ENCODE results near the gene SETD9. TPM values are rescaled to one million over a fixed set of nuclear protein-coding genes. Genes with fewer than 3 reads are reported as not detected.

The SETD9 gene
- total and polyA plus RNA-seq, 2 of the 13 experiments (the other 11 are each of a cell fraction or from before 2014, with no cell fraction given), result 4.8 to 17.8 TPM

GRCh38 chr5:56909294-56910209 is at the start of gene SETD9 (continued):
- TF ChIP-seq ZNF33A (CRISPR knock-in tag; IDR thresholded peaks at IDR 0.05; ENCODE audit: borderline replicate concordance), result 0 out of 2 replicates have a peak, but pooled peaks have one; percentile 33
- TF ChIP-seq KDM5B (CRISPR knock-in tag; IDR thresholded peaks at IDR 0.05; ENCODE audit: borderline replicate concordance), result peak; percentile 91; the same call in 1 of the 2 replicates
- peak; percentile 41; the same call in 1 of the 2 replicates for TF ChIP-seq ZNF451 (CRISPR knock-in tag; IDR thresholded peaks at IDR 0.05)
- no peak for TF ChIP-seq PAWR (CRISPR knock-in tag; IDR thresholded peaks at IDR 0.05; ENCODE audit: borderline replicate concordance)
- TF ChIP-seq MAX (IDR thresholded peaks at IDR 0.05), result peak; percentile 89
- TF ChIP-seq SOX5 (CRISPR knock-in tag; IDR thresholded peaks at IDR 0.05; ENCODE audit: borderline replicate concordance), result peak; percentile 7; the same call in 1 of the 2 replicates
- peak; percentile 60; the same call in 1 of the 2 replicates for TF ChIP-seq ZNF329 (CRISPR knock-in tag; IDR thresholded peaks at IDR 0.05; ENCODE audit: low read depth)
- TF ChIP-seq FOXA1 (IDR thresholded peaks at IDR 0.05), result no peak
- peak; percentile 1; the same call in 1 of the 2 replicates for TF ChIP-seq FOXA1 (CRISPR knock-in tag; IDR thresholded peaks at IDR 0.05)
- peak; percentile 74; the same call in 1 of the 3 replicates for TF ChIP-seq MXI1 (IDR thresholded peaks at IDR 0.05; ENCODE audit: borderline replicate concordance, low read depth, low read length)
- TF ChIP-seq MATR3 (CRISPR knock-in tag; IDR thresholded peaks at IDR 0.05), result no peak
- TF ChIP-seq MTA1 (CRISPR knock-in tag; IDR thresholded peaks at IDR 0.05; ENCODE audit: borderline replicate concordance), result no peak
- peak; percentile 44; the same call in 1 of the 2 replicates for TF ChIP-seq DR1 (CRISPR knock-in tag; IDR thresholded peaks at IDR 0.05)
- no peak for TF ChIP-seq ISX (CRISPR knock-in tag; conservative IDR thresholded peaks at IDR 0.05)
- no peak for TF ChIP-seq SETDB1 (CRISPR knock-in tag; IDR thresholded peaks at IDR 0.05; ENCODE audit: borderline replicate concordance)
- 0 out of 2 replicates have a peak, but pooled peaks have one; percentile 38 for TF ChIP-seq SMAD3 (CRISPR knock-in tag; IDR thresholded peaks at IDR 0.05)
- peak; percentile 39 for TF ChIP-seq IKZF4 (CRISPR knock-in tag; IDR thresholded peaks at IDR 0.05; ENCODE audit: borderline replicate concordance, low read depth, not compliant biosample characterization)
- no peak; the same call in 1 of the 2 replicates for TF ChIP-seq ZFP90 (CRISPR knock-in tag; IDR thresholded peaks at IDR 0.05; ENCODE audit: borderline replicate concordance)
- no peak for TF ChIP-seq NFAT5 (CRISPR knock-in tag; IDR thresholded peaks at IDR 0.05)
- peak; percentile 84 for TF ChIP-seq GABPB1 (CRISPR knock-in tag; IDR thresholded peaks at IDR 0.05)
- peak; percentile 92 for TF ChIP-seq PHF8 (CRISPR knock-in tag; IDR thresholded peaks at IDR 0.05)
- TF ChIP-seq RFXAP (CRISPR knock-in tag; IDR thresholded peaks at IDR 0.05; ENCODE audit: borderline replicate concordance), result peak; percentile 37; the same call in 1 of the 2 replicates
- TF ChIP-seq ZNF639 (CRISPR knock-in tag; conservative IDR thresholded peaks at IDR 0.05), result peak; percentile 41; the same call in 1 of the 2 replicates

Measured in HepG2 (cell line).